ENCODE results near the gene MRPL2.
A peak's percentile ranks its signal among the peaks of the same experiment; 100 is the strongest.

The MRPL2 gene

GRCh38 chr6:43033496-43034189 lies 25.6 kb downstream of the MRPL2 start:
- Histone ChIP-seq H3K4me1 (ENCODE audit: control insufficient read depth in 1 of 2, insufficient read depth in 2 of 2, low read length in 2 of 2) (no peaks in the 10 kb centered on the region), H3K9me3 (ENCODE audit: control insufficient read depth in 1 of 2, low read length in 2 of 2) (no peaks in the 10 kb centered on the region), H3K36me3 (ENCODE audit: control insufficient read depth in 1 of 2, insufficient read depth in 2 of 2, low read length in 2 of 2) (peaks cover 29 to 62% of the 10 kb centered on the region in 2 donors), H3K27me3 (ENCODE audit: low read depth, low read length) (no peaks in the 10 kb centered on the region), H3K27ac (ENCODE audit: low read length) (no peak overlapping the region), H3K4me3 (ENCODE audit: low read depth in 1 of 2, low read length in 2 of 2) (no peak overlapping the region)

GRCh38 chr6:43032326-43032725 lies 26.9 kb downstream of the MRPL2 start:
- H3K36me3 ChIP-seq (ENCODE audit: control insufficient read depth in 1 of 2, insufficient read depth in 2 of 2, low read length in 2 of 2) = peaks cover 23 to 62% of the 10 kb centered on the region in 2 donors
- no peaks in the 10 kb centered on the region for H3K4me1 ChIP-seq (ENCODE audit: control insufficient read depth in 1 of 2, insufficient read depth in 2 of 2, low read length in 2 of 2)

GRCh38 chr6:43029120-43029519 lies 30.1 kb downstream of the MRPL2 start:
- Histone ChIP-seq H3K27me3 (ENCODE audit: low read depth, low read length) (no peaks in the 10 kb centered on the region), H3K4me1 (ENCODE audit: control insufficient read depth in 1 of 2, insufficient read depth in 2 of 2, low read length in 2 of 2) (no peaks in the 10 kb centered on the region), H3K9me3 (ENCODE audit: control insufficient read depth in 1 of 2, low read length in 2 of 2) (no peaks in the 10 kb centered on the region), H3K36me3 (ENCODE audit: control insufficient read depth in 1 of 2, insufficient read depth in 2 of 2, low read length in 2 of 2) (peaks cover 38 to 71% of the 10 kb centered on the region in 2 donors), H3K27ac (ENCODE audit: low read length) (no peak overlapping the region), H3K4me3 (ENCODE audit: low read depth in 1 of 2, low read length in 2 of 2) (no peak overlapping the region)

More at GRCh38 chr6:43032326-43032725, 26.9 kb downstream of the MRPL2 start:
- no peaks in the 10 kb centered on the region for H3K27me3 ChIP-seq (ENCODE audit: low read depth, low read length)
- H3K4me3 ChIP-seq (ENCODE audit: low read depth in 1 of 2, low read length in 2 of 2) = no peak overlapping the region
- no peak overlapping the region for H3K27ac ChIP-seq (ENCODE audit: low read length)
- H3K9me3 ChIP-seq (ENCODE audit: control insufficient read depth in 1 of 2, low read length in 2 of 2) = no peaks in the 10 kb centered on the region

- Histone ChIP-seq H3K4me3 (ENCODE audit: low read depth in 1 of 2, low read length in 2 of 2) (no peak overlapping the region), H3K27me3 (ENCODE audit: low read depth, low read length) (no peaks in the 10 kb centered on the region), H3K9me3 (ENCODE audit: control insufficient read depth in 1 of 2, low read length in 2 of 2) (no peaks in the 10 kb centered on the region), H3K27ac (ENCODE audit: low read length) (no peak overlapping the region), H3K36me3 (ENCODE audit: control insufficient read depth in 1 of 2, insufficient read depth in 2 of 2, low read length in 2 of 2) (peaks cover 39 to 54% of the 10 kb centered on the region in 2 donors), H3K4me1 (ENCODE audit: control insufficient read depth in 1 of 2, insufficient read depth in 2 of 2, low read length in 2 of 2) (peaks cover 0 to 11% of the 10 kb centered on the region in 2 donors)
These were observed 32.9 kb downstream of the MRPL2 start for GRCh38 chr6:43026365-43026764.

- Histone ChIP-seq H3K27me3 (ENCODE audit: low read depth, low read length) (no peaks in the 10 kb centered on the region), H3K4me3 (ENCODE audit: low read depth in 1 of 2, low read length in 2 of 2) (no peak overlapping the region), H3K36me3 (ENCODE audit: control insufficient read depth in 1 of 2, insufficient read depth in 2 of 2, low read length in 2 of 2) (peaks cover 39 to 51% of the 10 kb centered on the region in 2 donors), H3K4me1 (ENCODE audit: control insufficient read depth in 1 of 2, insufficient read depth in 2 of 2, low read length in 2 of 2) (peaks cover 6 to 17% of the 10 kb centered on the region in 2 donors), H3K27ac (ENCODE audit: low read length) (no peak overlapping the region), H3K9me3 (ENCODE audit: control insufficient read depth in 1 of 2, low read length in 2 of 2) (no peaks in the 10 kb centered on the region)
These were observed 34.8 kb downstream of the MRPL2 start for GRCh38 chr6:43024436-43024835.

- Histone ChIP-seq H3K36me3 (ENCODE audit: control insufficient read depth in 1 of 2, insufficient read depth in 2 of 2, low read length in 2 of 2) (peaks cover 42 to 43% of the 10 kb centered on the region in 2 donors), H3K9me3 (ENCODE audit: control insufficient read depth in 1 of 2, low read length in 2 of 2) (no peaks in the 10 kb centered on the region), H3K4me3 (ENCODE audit: low read depth in 1 of 2, low read length in 2 of 2) (peak within 1 kb of the TSS; percentile 86 to 94), H3K27me3 (ENCODE audit: low read depth, low read length) (no peaks in the 10 kb centered on the region), H3K4me1 (ENCODE audit: control insufficient read depth in 1 of 2, insufficient read depth in 2 of 2, low read length in 2 of 2) (peaks cover 9 to 30% of the 10 kb centered on the region in 2 donors), H3K27ac (ENCODE audit: low read length) (peak within 1 kb of the TSS; percentile 83)
These were observed 37.8 kb downstream of the MRPL2 start, which contains the start of gene RRP36 for GRCh38 chr6:43021270-43022047. Gene RRP36 (plus strand): TSS chr6:43021623. CDS start chr6:43021655, 32 bp downstream.

- Histone ChIP-seq H3K4me3 (ENCODE audit: low read depth in 1 of 2, low read length in 2 of 2) (peak overlapping the region; percentile 59 to 86), H3K27ac (ENCODE audit: low read length) (peak overlapping the region; percentile 83), H3K4me1 (ENCODE audit: control insufficient read depth in 1 of 2, insufficient read depth in 2 of 2, low read length in 2 of 2) (peaks cover 15 to 36% of the 10 kb centered on the region in 2 donors), H3K9me3 (ENCODE audit: control insufficient read depth in 1 of 2, low read length in 2 of 2) (no peaks in the 10 kb centered on the region), H3K27me3 (ENCODE audit: low read depth, low read length) (no peaks in the 10 kb centered on the region), H3K36me3 (ENCODE audit: control insufficient read depth in 1 of 2, insufficient read depth in 2 of 2, low read length in 2 of 2) (peaks cover 35 to 39% of the 10 kb centered on the region in 2 donors)
These were observed 38.4 kb downstream of the MRPL2 start for GRCh38 chr6:43020847-43021246.

GRCh38 chr6:43020052-43020705 lies 39.1 kb downstream of the MRPL2 start:
- Histone ChIP-seq H3K27ac (ENCODE audit: low read length) (peak overlapping the region; percentile 83), H3K4me3 (ENCODE audit: low read depth in 1 of 2, low read length in 2 of 2) (no peak overlapping the region), H3K27me3 (ENCODE audit: low read depth, low read length) (no peaks in the 10 kb centered on the region), H3K9me3 (ENCODE audit: control insufficient read depth in 1 of 2, low read length in 2 of 2) (no peaks in the 10 kb centered on the region), H3K36me3 (ENCODE audit: control insufficient read depth in 1 of 2, insufficient read depth in 2 of 2, low read length in 2 of 2) (peaks cover 30 to 38% of the 10 kb centered on the region in 2 donors), H3K4me1 (ENCODE audit: control insufficient read depth in 1 of 2, insufficient read depth in 2 of 2, low read length in 2 of 2) (peaks cover 17 to 42% of the 10 kb centered on the region in 2 donors)

- Histone ChIP-seq H3K36me3 (ENCODE audit: control insufficient read depth in 1 of 2, insufficient read depth in 2 of 2, low read length in 2 of 2) (peaks cover 25 to 28% of the 10 kb centered on the region in 2 donors), H3K9me3 (ENCODE audit: control insufficient read depth in 1 of 2, low read length in 2 of 2) (no peaks in the 10 kb centered on the region), H3K4me1 (ENCODE audit: control insufficient read depth in 1 of 2, insufficient read depth in 2 of 2, low read length in 2 of 2) (peaks cover 17 to 51% of the 10 kb centered on the region in 2 donors), H3K27me3 (ENCODE audit: low read depth, low read length) (no peaks in the 10 kb centered on the region), H3K4me3 (ENCODE audit: low read depth in 1 of 2, low read length in 2 of 2) (no peak overlapping the region), H3K27ac (ENCODE audit: low read length) (no peak overlapping the region)
These were observed 40.1 kb downstream of the MRPL2 start for GRCh38 chr6:43019152-43019551.

- peaks cover 24 to 51% of the 10 kb centered on the region in 2 donors for H3K4me1 ChIP-seq (ENCODE audit: control insufficient read depth in 1 of 2, insufficient read depth in 2 of 2, low read length in 2 of 2)
- no peak overlapping the region for H3K4me3 ChIP-seq (ENCODE audit: low read depth in 1 of 2, low read length in 2 of 2)
- no peaks in the 10 kb centered on the region for H3K27me3 ChIP-seq (ENCODE audit: low read depth, low read length)
- peaks cover 24 to 30% of the 10 kb centered on the region in 2 donors for H3K36me3 ChIP-seq (ENCODE audit: control insufficient read depth in 1 of 2, insufficient read depth in 2 of 2, low read length in 2 of 2)
- no peak overlapping the region for H3K27ac ChIP-seq (ENCODE audit: low read length)
- no peaks in the 10 kb centered on the region for H3K9me3 ChIP-seq (ENCODE audit: control insufficient read depth in 1 of 2, low read length in 2 of 2)
These were observed 42.3 kb downstream of the MRPL2 start for GRCh38 chr6:43016943-43017334.
